HepG2 (cell line): ENCODE results near the gene PKP3. TPM values are rescaled to one million over a fixed set of nuclear protein-coding genes. Genes with fewer than 3 reads are reported as not detected.
A peak's percentile ranks its signal among the peaks of the same experiment; 100 is the strongest.

Experiments used
- ATF4 ChIP-seq, 2 experiments: fragments of 450-650 bp in 1 of 2; sonication (generic) in 1 of 2; formaldehyde crosslinking; IDR thresholded peaks; 2 replicates each; pipeline versions ENCODE4 v1.5.0 to v1.8.0; 2020 to 2022; ENCODE audit warnings: mild to moderate bottlenecking in 1 of 2, missing genetic modification reagents in 1 of 2
- ATM ChIP-seq: fragments of 450-650 bp; IDR thresholded peaks from 2 replicates; pipeline ENCODE4 v1.7.1; 2017; ENCODE audit warnings: mild to moderate bottlenecking, borderline replicate concordance
- DNMT3B ChIP-seq: conservative IDR thresholded peaks from 2 replicates; pipeline ENCODE4 v1.6.1; 2016; ENCODE audit warnings: missing biosample characterization, control low read depth
- GTF2F1 ChIP-seq: fragments of 150-350 bp; IDR thresholded peaks from 2 replicates; pipeline ENCODE4 v1.6.1; 2014; ENCODE audit warnings: low read length
- HDAC6 ChIP-seq: fragments of 200-600 bp; sonication (generic); IDR thresholded peaks from 2 replicates; pipeline ENCODE4 v1.7.0; 2017; ENCODE audit warnings: mild to moderate bottlenecking, antibody characterized with exemption, low read length, low read depth
- HNF4A ChIP-seq: sonication (generic); formaldehyde crosslinking; IDR thresholded peaks from 2 replicates; pipeline ENCODE4 v1.4.0; 2020; ENCODE audit warnings: missing genetic modification reagents
- ISX ChIP-seq: sonication (generic); formaldehyde crosslinking; conservative IDR thresholded peaks from 2 replicates; pipeline ENCODE4 v1.5.0; 2020; ENCODE audit warnings: missing genetic modification reagents
- KLF13 ChIP-seq: sonication (generic); formaldehyde crosslinking; IDR thresholded peaks from 2 replicates; pipeline ENCODE4 v1.4.0; 2020; ENCODE audit warnings: mild to moderate bottlenecking, missing genetic modification reagents
- KLF15 ChIP-seq: sonication (generic); formaldehyde crosslinking; IDR thresholded peaks from 2 replicates; pipeline ENCODE4 v1.8.1; 2023; ENCODE audit warnings: borderline replicate concordance, mild to moderate bottlenecking, inconsistent platforms, missing genetic modification reagents, mixed read lengths
- MIXL1 ChIP-seq: IDR thresholded peaks from 2 replicates; pipeline ENCODE4 v1.6.1; 2016
- NFATC3 ChIP-seq: sonication (generic); formaldehyde crosslinking; IDR thresholded peaks from 2 replicates; pipeline ENCODE4 v1.5.1; 2020; ENCODE audit warnings: mild to moderate bottlenecking, missing genetic modification reagents
- PHB2 ChIP-seq: fragments of 450-650 bp; IDR thresholded peaks from 2 replicates; pipeline ENCODE4 v1.6.1; 2018; ENCODE audit not compliant: partially characterized antibody
- POGZ ChIP-seq: sonication (generic); formaldehyde crosslinking; IDR thresholded peaks from 2 replicates; pipeline ENCODE4 v1.4.0; 2020; ENCODE audit warnings: mild to moderate bottlenecking, missing genetic modification reagents
- POLR2AphosphoS5 ChIP-seq: IDR thresholded peaks from 2 replicates; pipeline ENCODE4 v1.6.1; 2012; ENCODE audit warnings: low read depth, low read length
- PRDM15 ChIP-seq: sonication (generic); formaldehyde crosslinking; IDR thresholded peaks from 2 replicates; pipeline ENCODE4 v1.4.0; 2020; ENCODE audit warnings: missing genetic modification reagents
- RFXAP ChIP-seq: sonication (generic); formaldehyde crosslinking; IDR thresholded peaks from 2 replicates; pipeline ENCODE4 v1.4.0; 2020; ENCODE audit warnings: missing genetic modification reagents, borderline replicate concordance
- SATB2 ChIP-seq: sonication (generic); formaldehyde crosslinking; IDR thresholded peaks from 2 replicates; pipeline ENCODE4 v1.5.0; 2020; ENCODE audit warnings: missing genetic modification reagents
- SMC3 ChIP-seq: IDR thresholded peaks from 2 replicates; pipeline ENCODE4 v1.6.1; 2011; ENCODE audit warnings: low read length, improper control_type of control experiment
- SSRP1 ChIP-seq: IDR thresholded peaks from 2 replicates; pipeline ENCODE4 v1.6.1; 2016; ENCODE audit warnings: control low read depth
- STAG1 ChIP-seq: sonication (generic); formaldehyde crosslinking; IDR thresholded peaks from 2 replicates; pipeline ENCODE4 v1.4.0; 2020; ENCODE audit warnings: missing genetic modification reagents
- ZFP36L1 ChIP-seq: sonication (generic); formaldehyde crosslinking; IDR thresholded peaks from 2 replicates; pipeline ENCODE4 v1.8.0; 2022; ENCODE audit warnings: mild to moderate bottlenecking, missing genetic modification reagents, moderate library complexity
- ZNF101 ChIP-seq: sonication (generic); formaldehyde crosslinking; IDR thresholded peaks from 2 replicates; pipeline ENCODE4 v1.4.0; 2020; ENCODE audit warnings: mild to moderate bottlenecking, low read depth, missing genetic modification reagents, borderline replicate concordance
- polyA plus RNA-seq, 8 experiments: library from polyadenylated mRNA; depleted of rRNA in 3 of 8; stranded (reverse) in 7 of 8; unstranded in 1 of 8; fragments of >200 nt; fragmentation: Illumina TruSeq in 4 of 8; extraction: Trizol in 4 of 8; gene quantifications; 2 replicates each; pipeline versions ENCODE4 v1.2.1 to v1.2.3, GENCODE V29; 2011 to 2016; ENCODE audit warnings: low read depth in 4 of 8, missing spikeins in 1 of 8, mixed read lengths in 1 of 8; ENCODE audit not compliant: insufficient read depth in 1 of 8
- total RNA-seq, 5 experiments: library from RNA; depleted of rRNA; stranded (reverse); fragments of >200 nt; fragmentation: Illumina TruSeq; extraction: Trizol; gene quantifications; 2 replicates each; pipeline ENCODE4 v1.2.3, GENCODE V29; 2016; ENCODE audit warnings: low read depth in 1 of 5
- TF ChIP-seq, protein P1 (sequence below): sonication (generic); formaldehyde crosslinking; IDR thresholded peaks from 2 replicates; pipeline ENCODE4 v1.5.1; 2020; ENCODE audit warnings: mild to moderate bottlenecking, missing genetic modification reagents, moderate library complexity

PKP3 gene
- total and polyA plus RNA-seq, 2 of the 13 experiments (the other 11 are each of a cell fraction or from before 2014, with no cell fraction given), result 18.0 to 28.7 TPM

GRCh38 chr11:447923-448731 lies 54.1 kb downstream of the PKP3 start (continued):
- peak; percentile 59 for TF ChIP-seq SMC3
- TF ChIP-seq KLF15, result no peak
- TF ChIP-seq POLR2AphosphoS5, result peak; percentile 74
- 0 out of 2 replicates have a peak, but pooled peaks have one; percentile 24 for TF ChIP-seq MIXL1 (CRISPR knock-in tag)
- 0 out of 2 replicates have a peak, but pooled peaks have one; percentile 19 for TF ChIP-seq HNF4A (CRISPR knock-in tag)
- TF ChIP-seq PRDM15 (CRISPR knock-in tag), result no peak
- TF ChIP-seq ATF4 (CRISPR knock-in tag; IDR thresholded peaks at IDR 0.05), result no peak
- TF ChIP-seq ZNF101 (CRISPR knock-in tag), result no peak
- peak; percentile 53; the same call in 1 of the 2 replicates for TF ChIP-seq SSRP1 (CRISPR knock-in tag)
- TF ChIP-seq STAG1 (CRISPR knock-in tag), result peak; percentile 86
- TF ChIP-seq, protein P1, sequence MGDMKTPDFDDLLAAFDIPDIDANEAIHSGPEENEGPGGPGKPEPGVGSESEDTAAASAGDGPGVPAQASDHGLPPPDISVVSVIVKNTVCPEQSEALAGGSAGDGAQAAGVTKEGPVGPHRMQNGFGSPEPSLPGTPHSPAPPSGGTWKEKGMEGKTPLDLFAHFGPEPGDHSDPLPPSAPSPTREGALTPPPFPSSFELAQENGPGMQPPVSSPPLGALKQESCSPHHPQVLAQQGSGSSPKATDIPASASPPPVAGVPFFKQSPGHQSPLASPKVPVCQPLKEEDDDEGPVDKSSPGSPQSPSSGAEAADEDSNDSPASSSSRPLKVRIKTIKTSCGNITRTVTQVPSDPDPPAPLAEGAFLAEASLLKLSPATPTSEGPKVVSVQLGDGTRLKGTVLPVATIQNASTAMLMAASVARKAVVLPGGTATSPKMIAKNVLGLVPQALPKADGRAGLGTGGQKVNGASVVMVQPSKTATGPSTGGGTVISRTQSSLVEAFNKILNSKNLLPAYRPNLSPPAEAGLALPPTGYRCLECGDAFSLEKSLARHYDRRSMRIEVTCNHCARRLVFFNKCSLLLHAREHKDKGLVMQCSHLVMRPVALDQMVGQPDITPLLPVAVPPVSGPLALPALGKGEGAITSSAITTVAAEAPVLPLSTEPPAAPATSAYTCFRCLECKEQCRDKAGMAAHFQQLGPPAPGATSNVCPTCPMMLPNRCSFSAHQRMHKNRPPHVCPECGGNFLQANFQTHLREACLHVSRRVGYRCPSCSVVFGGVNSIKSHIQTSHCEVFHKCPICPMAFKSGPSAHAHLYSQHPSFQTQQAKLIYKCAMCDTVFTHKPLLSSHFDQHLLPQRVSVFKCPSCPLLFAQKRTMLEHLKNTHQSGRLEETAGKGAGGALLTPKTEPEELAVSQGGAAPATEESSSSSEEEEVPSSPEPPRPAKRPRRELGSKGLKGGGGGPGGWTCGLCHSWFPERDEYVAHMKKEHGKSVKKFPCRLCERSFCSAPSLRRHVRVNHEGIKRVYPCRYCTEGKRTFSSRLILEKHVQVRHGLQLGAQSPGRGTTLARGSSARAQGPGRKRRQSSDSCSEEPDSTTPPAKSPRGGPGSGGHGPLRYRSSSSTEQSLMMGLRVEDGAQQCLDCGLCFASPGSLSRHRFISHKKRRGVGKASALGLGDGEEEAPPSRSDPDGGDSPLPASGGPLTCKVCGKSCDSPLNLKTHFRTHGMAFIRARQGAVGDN, result peak; percentile 92
- TF ChIP-seq DNMT3B, result no peak
- no peak for TF ChIP-seq NFATC3
- TF ChIP-seq PHB2, result no peak
- TF ChIP-seq RFXAP (CRISPR knock-in tag), result peak; percentile 55; the same call in 1 of the 2 replicates
- no peak for TF ChIP-seq ISX (CRISPR knock-in tag)
- TF ChIP-seq SATB2 (CRISPR knock-in tag), result no peak
- no peak for TF ChIP-seq ATM
- TF ChIP-seq HDAC6, result no peak
- TF ChIP-seq KLF13 (CRISPR knock-in tag), result no peak
- peak; percentile 55; the same call in 1 of the 2 replicates for TF ChIP-seq POGZ (CRISPR knock-in tag)
- no peak for TF ChIP-seq GTF2F1
- TF ChIP-seq ZFP36L1, result no peak
